HEK293 (cell line): ENCODE measurements around the gene IL11RA.

Source experiments
- CTCF ChIA-PET: fragments of 350-600 bp; formaldehyde crosslinking; extraction: SDS; loops from one replicate; lab custom pipeline; 2021; ENCODE audit warnings: antibody characterized with exemption; lab: Yijun Ruan, JAX
- POLR2A ChIA-PET: fragments of 300-600 bp; formaldehyde crosslinking; extraction: SDS; loops from one replicate; lab custom pipeline; 2020; ENCODE audit warnings: antibody characterized with exemption, inconsistent platforms; lab: Yijun Ruan, JAX
- H3K27ac ChIP-seq: fragments of 200-500 bp; sonication (Bioruptor generic); 2 replicates; pipeline ENCODE4 v1.5.1; 2014; ENCODE audit warnings: low read depth, low read length, control low read depth, inconsistent platforms; ENCODE audit errors: extremely low read depth
- H3K36me3 ChIP-seq, 2 experiments: fragments of 200-500 bp in 1 of 2; sonication (Bioruptor generic) in 1 of 2; 1 replicate in 1 of 2; 2 replicates in 1 of 2; pipeline ENCODE4 v1.5.1; 2014 to 2017; ENCODE audit warnings: inconsistent platforms in 2 of 2, low read length in 2 of 2; ENCODE audit not compliant: control insufficient read depth in 2 of 2, insufficient read depth in 1 of 2
- H3K4me1 ChIP-seq: fragments of 200-500 bp; sonication (Bioruptor generic); 2 replicates; pipeline ENCODE4 v1.5.1; 2014; ENCODE audit warnings: mild to moderate bottlenecking, low read length, inconsistent platforms; ENCODE audit not compliant: control insufficient read depth, insufficient read depth
- H3K4me3 ChIP-seq: 2 replicates; pipeline ENCODE4 v1.5.1; 2011; ENCODE audit warnings: low read depth, mild to moderate bottlenecking, control low read depth, low read length, moderate library complexity
- H3K9me3 ChIP-seq: fragments of 200-500 bp; sonication (Bioruptor generic); 2 replicates; pipeline ENCODE4 v1.5.1; 2014; ENCODE audit warnings: low read depth, low read length, inconsistent platforms; ENCODE audit not compliant: control insufficient read depth, insufficient read depth
- GLIS2 ChIP-seq: fragments of 450-650 bp; formaldehyde crosslinking; IDR thresholded peaks from 2 replicates; pipeline ENCODE4 v1.5.1; 2016; ENCODE audit warnings: missing biosample characterization, missing genetic modification characterization
- HIC1 ChIP-seq: fragments of 450-650 bp; formaldehyde crosslinking; IDR thresholded peaks from 2 replicates; pipeline ENCODE4 v1.5.1; 2016; ENCODE audit warnings: missing biosample characterization, missing genetic modification characterization
- KLF8 ChIP-seq: fragments of 450-650 bp; formaldehyde crosslinking; IDR thresholded peaks from 2 replicates; pipeline ENCODE4 v1.5.1; 2016; ENCODE audit warnings: missing biosample characterization, missing genetic modification characterization
- OSR2 ChIP-seq: fragments of 450-650 bp; formaldehyde crosslinking; IDR thresholded peaks from 2 replicates; pipeline ENCODE4 v1.5.1; 2016; ENCODE audit warnings: missing biosample characterization, missing genetic modification characterization
- PATZ1 ChIP-seq: fragments of 450-650 bp; formaldehyde crosslinking; IDR thresholded peaks from 2 replicates; pipeline ENCODE4 v1.5.1; 2016; ENCODE audit warnings: missing biosample characterization, missing genetic modification characterization
- PRDM2 ChIP-seq: fragments of 450-650 bp; formaldehyde crosslinking; IDR thresholded peaks from 2 replicates; pipeline ENCODE4 v1.5.1; 2016; ENCODE audit warnings: missing biosample characterization, missing genetic modification characterization, borderline replicate concordance
- SCRT1 ChIP-seq: fragments of 450-650 bp; formaldehyde crosslinking; IDR thresholded peaks from 2 replicates; pipeline ENCODE4 v1.5.1; 2016; ENCODE audit warnings: missing biosample characterization, missing genetic modification characterization, borderline replicate concordance
- SCRT2 ChIP-seq: fragments of 450-650 bp; formaldehyde crosslinking; IDR thresholded peaks from 2 replicates; pipeline ENCODE4 v1.5.1; 2016; ENCODE audit warnings: missing biosample characterization, missing genetic modification characterization
- SP3 ChIP-seq: fragments of 450-650 bp; formaldehyde crosslinking; IDR thresholded peaks from 2 replicates; pipeline ENCODE4 v1.5.1; 2016; ENCODE audit warnings: missing biosample characterization, missing genetic modification characterization
- ZBTB8A ChIP-seq: fragments of 450-650 bp; formaldehyde crosslinking; IDR thresholded peaks from 2 replicates; pipeline ENCODE4 v1.5.1; 2016; ENCODE audit warnings: missing biosample characterization, missing genetic modification characterization
- ZFP37 ChIP-seq: fragments of 450-650 bp; formaldehyde crosslinking; IDR thresholded peaks from 2 replicates; pipeline ENCODE4 v1.5.1; 2016; ENCODE audit warnings: missing biosample characterization, missing genetic modification characterization
- ZIC2 ChIP-seq: fragments of 450-650 bp; formaldehyde crosslinking; IDR thresholded peaks from 2 replicates; pipeline ENCODE4 v1.5.1; 2016; ENCODE audit warnings: missing biosample characterization, missing genetic modification characterization
- ZNF10 ChIP-seq: fragments of 450-650 bp; formaldehyde crosslinking; IDR thresholded peaks from 2 replicates; pipeline ENCODE4 v1.5.1; 2017; ENCODE audit warnings: missing biosample characterization, missing genetic modification characterization
- ZNF169 ChIP-seq: fragments of 450-650 bp; formaldehyde crosslinking; IDR thresholded peaks from 2 replicates; pipeline ENCODE4 v1.5.1; 2016; ENCODE audit warnings: missing biosample characterization, missing genetic modification characterization
- ZNF18 ChIP-seq: fragments of 450-650 bp; formaldehyde crosslinking; IDR thresholded peaks from 2 replicates; pipeline ENCODE4 v1.5.1; 2016; ENCODE audit warnings: missing biosample characterization, missing genetic modification characterization
- ZNF239 ChIP-seq: fragments of 450-650 bp; formaldehyde crosslinking; IDR thresholded peaks from 2 replicates; pipeline ENCODE4 v1.5.1; 2016; ENCODE audit warnings: missing biosample characterization, missing genetic modification characterization
- ZNF354C ChIP-seq: fragments of 450-650 bp; formaldehyde crosslinking; IDR thresholded peaks from 2 replicates; pipeline ENCODE4 v1.5.1; 2016; ENCODE audit warnings: missing biosample characterization, missing genetic modification characterization, low read depth, borderline replicate concordance
- ZNF501 ChIP-seq: fragments of 450-650 bp; formaldehyde crosslinking; IDR thresholded peaks from 2 replicates; pipeline ENCODE4 v1.5.1; 2016; ENCODE audit warnings: missing biosample characterization, missing genetic modification characterization
- ZNF701 ChIP-seq: fragments of 450-650 bp; formaldehyde crosslinking; IDR thresholded peaks from 2 replicates; pipeline ENCODE4 v1.5.1; 2016; ENCODE audit warnings: missing biosample characterization, missing genetic modification characterization
- ZNF791 ChIP-seq: fragments of 450-650 bp; formaldehyde crosslinking; IDR thresholded peaks from 2 replicates; pipeline ENCODE4 v1.5.1; 2016; ENCODE audit warnings: missing biosample characterization, missing genetic modification characterization

The IL11RA gene

GRCh38 chr9:34636791-34637355 is 15.1 kb upstream of the IL11RA start:
- Histone ChIP-seq H3K4me3 (peak overlapping the region; percentile 67), H3K4me1 (no peaks in the 10 kb centered on the region), H3K9me3 (no peaks in the 10 kb centered on the region), H3K27ac (peak overlapping the region; percentile 77), H3K36me3 (peaks cover 0 to 15% of the 10 kb centered on the region in 2 experiments; a peak in 2 of 3 replicates)
- ChIA-PET POLR2A (interaction anchor here (0.8 to 7.0 kb wide), 13 partner anchors 8 to 1612 kb away, joined by 3 to 90 read pairs (median 8); partner anchors contain the start of genes ARID3C, DCTN3, DNAJA1 and GALT), CTCF (interaction anchor here (0.6 to 8.3 kb wide), 8 partner anchors 11 to 1103 kb away, joined by 5 to 164 read pairs (median 12); partner anchors contain the start of genes DCTN3, GALT, IL11RA and RPP25L)
- peak; percentile 70 for TF ChIP-seq GLIS2
- 0 out of 2 replicates have a peak, but pooled peaks have one; percentile 48 for TF ChIP-seq ZFP37 (tag by site-specific recombination)
- no peak for TF ChIP-seq ZNF18
- TF ChIP-seq SCRT2 (tag by site-specific recombination), result peak; percentile 87
- peak; percentile 80 for TF ChIP-seq ZBTB8A
- no peak for TF ChIP-seq ZNF239 (tag by site-specific recombination)
- TF ChIP-seq PATZ1, result peak; percentile 25; the same call in 1 of the 2 replicates
- 0 out of 2 replicates have a peak, but pooled peaks have one; percentile 13 for TF ChIP-seq HIC1
- TF ChIP-seq ZNF501 (tag by site-specific recombination), result peak; percentile 2; the same call in 1 of the 2 replicates
- TF ChIP-seq SCRT1 (tag by site-specific recombination), result 0 out of 2 replicates have a peak, but pooled peaks have one; percentile 64

- CTCF ChIA-PET, result interaction anchor here (0.9 to 8.3 kb wide), 8 partner anchors 10 to 258 kb away, joined by 3 to 164 read pairs (median 8); partner anchors contain the start of genes GALT, IL11RA and RPP25L
- POLR2A ChIA-PET, result interaction anchor here (0.8 to 7.0 kb wide), 15 partner anchors 8 to 1613 kb away, joined by 3 to 90 read pairs (median 6); partner anchors contain the start of genes ARID3C, DCTN3, DNAJA1 and GALT
- Histone ChIP-seq H3K4me1 (no peaks in the 10 kb centered on the region), H3K27ac (peak within 1 kb of the TSS; percentile 77), H3K36me3 (peaks cover 0 to 15% of the 10 kb centered on the region in 2 experiments; a peak in 2 of 3 replicates), H3K4me3 (peak within 1 kb of the TSS; percentile 67), H3K9me3 (no peaks in the 10 kb centered on the region)
- TF ChIP-seq ZNF791 (tag by site-specific recombination), result no peak
- peak; percentile 53; the same call in 1 of the 2 replicates for TF ChIP-seq ZIC2 (tag by site-specific recombination)
- 0 out of 2 replicates have a peak, but pooled peaks have one; percentile 48 for TF ChIP-seq ZNF501 (tag by site-specific recombination)
- no peak for TF ChIP-seq ZNF354C
- TF ChIP-seq SP3 (tag by site-specific recombination), result peak; percentile 90
- TF ChIP-seq PRDM2 (tag by site-specific recombination), result peak; percentile 78; the same call in 1 of the 2 replicates
- peak; percentile 75; the same call in 1 of the 2 replicates for TF ChIP-seq KLF8 (tag by site-specific recombination)
- TF ChIP-seq GLIS2, result peak; percentile 56; the same call in 1 of the 2 replicates
- TF ChIP-seq ZNF169 (tag by site-specific recombination), result no peak
- TF ChIP-seq ZBTB8A, result peak; percentile 58
- TF ChIP-seq ZNF10 (tag by site-specific recombination), result no peak
- no peak for TF ChIP-seq OSR2 (tag by site-specific recombination)
- TF ChIP-seq ZNF701 (tag by site-specific recombination), result no peak
These were observed 14.4 kb upstream of the IL11RA start, which contains the start of gene SIGMAR1 for GRCh38 chr9:34637356-34638137. Gene SIGMAR1 (minus strand): TSS chr9:34637787. CDS start chr9:34637697, 90 bp downstream.
